Stimulated activated CD4-positive, alpha-beta T cell treated with anti-CD3 and anti-CD28 coated beads, Interleukin-4, amount 100 ng/mL, for 48 hours (primary cell): ENCODE measurements around the gene CAPN15.
"Not testable (repeated sequence)": the region's sequence is repeated elsewhere in the genome, so short reads cannot be mapped to it uniquely, and the experiment has no call there.

Source experiments
- DNase-seq, 2 donors: peaks; one replicate each; pipeline ENCODE4 v3.0.0-alpha.2; 2020; ENCODE audit warnings: low read depth in 2 of 2

Gene CAPN15

GRCh38 chr16:527015-527903 lies at the start of gene CAPN15:
CAPN15 (plus strand) TSS chr16:527712; CDS start chr16:546839, 19,127 bp downstream.
- peak; percentile 79 to 83 for DNase-seq

GRCh38 chr16:478287-478686 lies 49.2 kb upstream of the CAPN15 start:
- DNase-seq, result not testable (repeated sequence)

GRCh38 chr16:482468-483185 lies 44.9 kb upstream of the CAPN15 start:
- DNase-seq, result no peak

GRCh38 chr16:483341-484075 lies 44.0 kb upstream of the CAPN15 start:
- DNase-seq, result no peak

GRCh38 chr16:489606-490005 lies 37.9 kb upstream of the CAPN15 start:
- DNase-seq, result no peak

GRCh38 chr16:490768-491167 lies 36.7 kb upstream of the CAPN15 start:
- DNase-seq, result no peak

GRCh38 chr16:491220-491919 lies 36.1 kb upstream of the CAPN15 start:
- no peak for DNase-seq

GRCh38 chr16:492211-492875 lies 35.2 kb upstream of the CAPN15 start:
- no peak for DNase-seq

GRCh38 chr16:494676-495075 lies 32.8 kb upstream of the CAPN15 start:
- DNase-seq, result not testable (repeated sequence)

- no peak for DNase-seq
These were observed 32.3 kb upstream of the CAPN15 start for GRCh38 chr16:495127-495748.

GRCh38 chr16:496097-496886 lies 31.2 kb upstream of the CAPN15 start:
- no peak for DNase-seq

GRCh38 chr16:497258-497657 lies 30.3 kb upstream of the CAPN15 start:
- no peak for DNase-seq

- DNase-seq, result no peak
These were observed 27.6 kb upstream of the CAPN15 start for GRCh38 chr16:499924-500323.

- DNase-seq, result no peak
These were observed 26.8 kb upstream of the CAPN15 start for GRCh38 chr16:500709-501108.

- no peak for DNase-seq
These were observed 25.2 kb upstream of the CAPN15 start for GRCh38 chr16:502179-502943.

- no peak for DNase-seq
These were observed 24.1 kb upstream of the CAPN15 start for GRCh38 chr16:503150-504071.

GRCh38 chr16:505479-506245 lies 21.9 kb upstream of the CAPN15 start:
- no peak for DNase-seq
